GM23248 (cell line): ENCODE measurements around the gene ZNF236.

Experiments used
- EZH2 ChIP-seq: fragments of 200-600 bp; sonication (generic); IDR thresholded peaks from 2 replicates; pipeline ENCODE4 v1.6.1; 2018; ENCODE audit warnings: antibody characterized with exemption, mild to moderate bottlenecking; ENCODE audit not compliant: insufficient read depth, poor library complexity, severe bottlenecking
- EZH2phosphoT487 ChIP-seq: fragments of 200-600 bp; sonication (generic); IDR thresholded peaks from 2 replicates; pipeline ENCODE4 v1.6.1; 2018; ENCODE audit warnings: antibody characterized with exemption, moderate library complexity, mild to moderate bottlenecking, low read depth; ENCODE audit not compliant: insufficient read depth

GRCh38 chr18:76896677-76897076 lies 74.3 kb downstream of the ZNF236 start:
- TF ChIP-seq EZH2phosphoT487 (no peak), EZH2 (no peak)
